Hindlimb muscle (tissue), 1 donor: ENCODE results near the gene SMIM45.
A peak's percentile ranks its signal among the peaks of the same experiment; 100 is the strongest.

Experiments used
- DNase-seq: peaks from one replicate; pipeline ENCODE4 v3.0.0-alpha.2; 2013

SMIM45 gene

DNA sequence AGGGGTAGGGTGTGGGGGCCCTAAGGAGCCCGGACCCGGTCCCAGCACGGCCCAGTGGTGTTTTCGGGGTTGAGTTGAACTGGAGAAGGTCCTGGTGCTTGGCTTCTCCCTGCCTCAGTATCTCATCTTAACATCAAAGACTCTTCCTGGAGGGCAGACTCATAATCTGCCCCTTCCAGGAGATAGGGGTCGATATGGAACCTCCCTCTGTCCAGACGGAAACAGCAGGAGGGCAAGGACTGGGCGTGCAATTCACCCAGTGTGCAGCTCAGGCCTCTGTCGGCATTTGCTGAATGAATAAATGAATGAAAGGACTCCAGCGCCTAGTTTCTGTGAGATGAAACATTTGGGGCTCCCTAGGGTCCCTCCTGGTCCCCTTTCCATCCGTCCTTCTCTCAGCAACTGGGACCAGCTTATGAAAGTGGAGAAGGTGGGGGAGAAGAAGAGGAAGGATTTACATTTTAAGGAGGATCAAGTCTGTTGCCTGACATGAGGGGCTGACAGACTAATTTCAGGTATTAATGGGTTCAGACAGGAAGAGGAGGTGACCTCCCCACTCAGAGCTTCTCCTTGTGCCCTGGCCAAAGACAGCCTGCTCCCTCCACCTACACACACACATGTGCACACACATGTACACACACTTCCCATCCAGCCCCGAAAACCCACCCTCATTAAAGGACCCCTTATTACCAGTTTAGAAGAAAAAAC, 36.0 kb upstream of the SMIM45 start:
- DNase-seq: no peak

- DNase-seq: no peak
These were observed 35.1 kb upstream of the SMIM45 start for GRCh38 chr22:41916745-41917358.

DNA sequence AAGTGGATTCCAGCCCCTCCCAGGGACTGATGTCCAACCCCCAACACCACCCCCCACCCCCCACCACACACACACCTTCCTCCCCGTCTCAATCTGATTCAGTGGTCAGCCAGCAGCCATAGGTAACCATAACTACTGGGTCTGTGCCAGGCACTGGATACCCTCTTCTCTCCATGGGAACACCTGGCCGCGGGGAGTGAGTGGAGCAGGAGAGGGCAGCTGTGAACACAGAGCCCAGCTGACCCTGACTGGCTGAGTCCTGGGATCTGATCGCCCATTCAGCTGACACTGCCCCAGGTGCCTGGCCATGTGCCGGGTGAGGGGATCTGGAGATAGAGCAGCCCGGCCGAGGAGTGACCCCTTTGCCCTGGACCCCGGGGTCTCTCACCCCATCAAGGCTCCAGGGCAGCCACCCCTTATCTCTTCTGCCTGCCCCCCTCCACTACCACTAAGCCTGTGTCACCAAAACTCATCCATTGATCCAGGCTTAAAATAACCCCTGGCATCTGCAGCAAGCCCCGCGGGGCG, 34.5 kb upstream of the SMIM45 start:
- no peak for DNase-seq

- DNase-seq: peak; percentile 66
These were observed 33.8 kb upstream of the SMIM45 start for GRCh38 chr22:41917903-41918791.

DNA sequence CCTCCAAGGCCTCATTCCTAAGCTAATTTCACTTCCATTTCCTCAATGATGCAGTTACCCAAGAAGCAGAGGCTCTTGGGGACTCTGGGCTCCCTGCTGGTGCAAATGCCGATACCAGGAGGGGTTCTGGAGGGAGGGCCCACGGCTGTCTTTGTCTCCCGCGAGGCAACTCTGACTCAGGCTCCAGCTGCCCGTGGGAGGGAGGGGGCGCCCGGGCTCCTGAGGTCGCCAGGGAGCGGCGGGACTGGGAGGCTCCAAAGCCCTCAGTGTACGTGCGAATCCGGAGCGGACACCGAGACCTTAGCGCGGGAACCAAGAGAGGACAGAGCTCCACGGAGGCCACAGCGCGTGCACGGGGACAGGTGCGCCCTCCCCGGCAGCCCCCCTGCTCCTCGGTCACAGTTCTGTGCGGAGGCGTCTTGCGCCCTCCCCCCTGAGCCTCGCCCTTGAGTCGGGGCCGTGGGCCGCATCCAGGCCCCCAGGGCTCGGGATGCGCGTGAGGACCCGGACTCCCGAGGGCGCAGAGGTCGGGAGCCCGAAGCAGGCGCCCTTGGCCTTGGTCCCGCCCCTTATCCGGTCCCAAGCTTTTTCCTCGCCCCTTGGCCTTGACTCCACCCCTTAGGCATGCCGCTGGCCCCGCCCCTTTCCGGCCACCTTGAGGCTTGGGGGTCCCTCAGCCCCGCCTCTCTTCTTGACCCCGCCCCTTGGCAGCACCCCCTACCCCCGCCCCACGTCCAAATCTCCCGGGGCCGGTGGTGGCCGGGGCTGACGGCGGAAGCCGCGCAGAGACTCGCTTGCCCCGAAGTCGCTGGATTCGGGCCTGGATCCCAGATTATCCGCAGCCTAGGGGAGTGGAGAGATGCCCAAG, 32.4 kb upstream of the SMIM45 start:
- no peak for DNase-seq

DNA sequence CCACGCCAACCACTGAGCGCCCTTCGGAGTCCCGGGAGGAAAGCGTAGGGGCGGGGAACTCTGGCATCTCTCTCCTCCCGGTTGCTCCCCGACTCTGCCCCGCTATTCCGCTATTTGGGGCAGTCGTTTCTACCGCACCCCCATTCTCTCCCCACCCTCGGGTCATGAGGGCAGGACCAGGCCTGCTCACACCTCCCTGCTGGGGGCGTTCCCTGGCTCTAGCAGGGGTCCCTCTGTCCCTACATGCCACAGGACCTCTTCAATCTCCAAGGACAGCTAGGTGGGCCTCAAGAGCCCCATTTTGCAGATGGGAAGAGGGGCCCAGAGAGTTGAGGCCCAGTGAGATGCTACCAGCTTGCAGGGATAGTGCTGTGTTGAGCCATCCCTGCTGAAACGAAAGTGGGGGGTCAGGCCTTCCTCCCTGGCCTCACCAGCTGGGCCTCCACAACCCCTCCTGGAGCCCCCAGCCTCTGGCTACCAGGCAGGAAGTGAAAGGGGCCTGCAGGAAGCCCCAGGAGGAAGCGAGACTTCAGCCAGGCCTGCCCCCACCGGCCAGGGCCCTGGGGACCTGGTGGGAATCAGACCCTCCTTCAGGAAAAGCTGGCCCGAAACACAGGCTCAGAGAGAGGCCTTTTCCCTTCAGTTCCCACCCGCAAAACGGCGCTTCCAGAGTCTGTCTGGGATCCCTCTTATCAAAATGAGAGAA, 31.5 kb upstream of the SMIM45 start:
- no peak for DNase-seq

DNA sequence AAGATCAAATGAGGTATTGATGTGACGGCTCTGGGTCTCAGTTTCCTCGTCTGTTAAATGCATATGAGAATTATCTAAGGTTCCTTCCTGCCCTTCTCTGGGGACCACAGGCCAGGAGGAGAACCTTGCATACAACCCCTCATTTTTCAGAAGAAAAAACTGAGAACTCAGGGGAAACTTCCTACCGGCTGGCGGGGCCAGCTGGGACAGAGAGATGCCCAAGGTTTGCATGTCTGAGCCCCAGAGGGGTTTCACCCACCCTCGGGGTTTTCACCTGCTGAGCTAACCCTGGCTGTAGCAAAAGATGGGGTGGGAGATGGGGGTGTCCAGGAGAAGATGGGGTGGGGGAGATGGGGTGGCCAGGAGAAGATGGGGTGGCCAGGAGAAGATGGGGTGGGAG, 29.6 kb upstream of the SMIM45 start:
- DNase-seq: no peak

DNA sequence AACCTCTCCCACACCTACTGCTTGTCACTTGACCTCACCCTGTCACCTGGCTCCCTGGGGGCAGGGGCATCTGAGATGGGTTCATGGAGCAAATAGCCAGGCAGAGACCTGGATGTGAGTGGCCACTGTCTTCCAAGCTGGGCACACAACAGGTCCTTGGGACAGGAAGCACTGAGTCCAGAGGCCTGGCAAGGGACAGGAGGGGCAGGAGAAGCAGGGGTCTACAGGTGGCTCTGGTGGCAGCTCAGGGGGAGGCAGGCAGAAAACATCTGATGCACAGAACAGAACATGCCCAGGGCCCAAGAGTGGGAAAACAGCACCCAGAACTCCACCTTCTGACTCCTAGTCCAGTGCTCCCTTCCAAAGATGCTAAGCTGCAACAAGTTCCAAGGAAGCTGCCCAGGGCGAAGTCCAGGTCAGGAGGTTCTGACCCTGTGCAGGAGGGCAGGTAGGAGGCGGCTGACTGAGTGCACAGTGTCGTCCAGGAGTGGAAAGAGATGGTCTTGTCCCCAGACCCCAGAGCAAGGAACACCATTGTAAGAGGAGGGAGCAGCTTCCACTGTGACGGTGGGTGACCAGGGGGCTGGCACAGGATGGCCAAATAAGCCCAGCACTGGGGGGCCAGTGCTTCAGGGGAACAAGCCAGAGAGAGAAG, 28.9 kb upstream of the SMIM45 start:
- DNase-seq: no peak

- no peak for DNase-seq
These were observed 28.2 kb upstream of the SMIM45 start for GRCh38 chr22:41923595-41924276.

GRCh38 chr22:41925783-41926460, 26.0 kb upstream of the SMIM45 start:
- no peak for DNase-seq

DNA sequence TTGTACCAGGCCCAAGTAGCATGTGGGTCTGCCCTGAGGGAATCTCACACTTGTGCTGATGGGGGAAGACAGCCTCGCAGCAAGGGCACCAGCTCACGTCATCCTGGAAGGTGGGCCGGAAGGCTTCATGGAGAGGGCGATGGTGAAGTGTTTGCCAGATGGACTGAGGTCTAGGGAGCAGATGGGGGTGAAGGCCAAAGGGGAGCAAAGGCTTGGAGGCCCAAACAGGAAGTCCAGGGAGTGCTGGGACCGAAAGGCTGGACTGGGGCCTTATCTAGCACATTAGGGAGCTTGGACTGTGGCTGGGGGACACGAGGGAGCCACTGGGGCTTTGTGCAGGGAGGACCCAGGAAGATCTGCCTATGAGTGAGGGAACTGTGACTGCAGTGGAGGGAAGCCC, 24.1 kb upstream of the SMIM45 start:
- DNase-seq: no peak

GRCh38 chr22:41928593-41929417, 23.1 kb upstream of the SMIM45 start:
- no peak for DNase-seq

- DNase-seq: no peak
These were observed 22.5 kb upstream of the SMIM45 start for GRCh38 chr22:41929418-41929810.

- no peak for DNase-seq
These were observed 20.2 kb upstream of the SMIM45 start for GRCh38 chr22:41931701-41932269.

GRCh38 chr22:41932353-41932752, 19.6 kb upstream of the SMIM45 start:
- DNase-seq: no peak

GRCh38 chr22:41933411-41934177, 18.4 kb upstream of the SMIM45 start:
- DNase-seq: no peak

- no peak for DNase-seq
These were observed 17.5 kb upstream of the SMIM45 start for GRCh38 chr22:41934284-41935014.
